ENCODE results near the gene HAUS1. TPM values are rescaled to one million over a fixed set of nuclear protein-coding genes. Genes with fewer than 3 reads are reported as not detected.

Gene HAUS1
- total RNA-seq, 4 donors from 2014 or later, result 16.2 to 36.0 (median 33.6) TPM

GRCh38 chr18:46134920-46135675 lies 30.9 kb downstream of the HAUS1 start:
- no peak for ATAC-seq
- Histone ChIP-seq H3K27me3 (no peaks in the 10 kb centered on the region), H3K36me3 (peaks cover 0 to 19% of the 10 kb centered on the region in 2 donors), H3K4me1 (no peaks in the 10 kb centered on the region), H3K4me3 (no peak overlapping the region), H3K27ac (no peak overlapping the region), H3K9me3 (no peaks in the 10 kb centered on the region)
- no peak for TF ChIP-seq CTCF (IDR thresholded peaks at IDR 0.05)
- no peak for TF ChIP-seq EP300 (IDR thresholded peaks at IDR 0.05)
- no peak for TF ChIP-seq POLR2AphosphoS5 (IDR thresholded peaks at IDR 0.05)
- TF ChIP-seq POLR2A (IDR thresholded peaks at IDR 0.05), result no peak
- WGBS, 2 donors (ENCODE audit: low coverage in 1 of 2), result 59 to 69% methylated on average over 5 to 8 of the region's 9 CpGs

DNA sequence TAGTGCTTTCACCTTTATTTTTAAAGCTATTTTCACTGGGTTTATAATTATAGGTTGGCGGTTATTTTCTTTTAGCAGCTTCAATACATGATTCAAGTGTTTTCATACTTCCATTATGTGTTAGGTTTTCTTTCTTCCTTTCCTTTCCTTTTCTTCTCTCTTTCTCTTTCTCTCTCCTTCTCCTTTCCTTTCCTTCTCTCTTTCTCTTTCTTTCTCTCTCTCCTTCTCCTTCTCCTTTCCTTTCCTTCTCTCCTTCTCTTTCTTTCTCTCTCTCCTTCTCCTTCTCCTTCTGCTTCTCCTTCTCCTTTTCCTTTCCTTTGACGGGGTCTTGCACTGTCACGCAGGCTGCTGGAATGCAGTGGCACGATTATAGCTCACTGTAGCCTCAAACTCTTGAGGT lies 36.0 kb downstream of the HAUS1 start:
- H3K27me3 ChIP-seq, result no peaks in the 10 kb centered on the region
- H3K27ac ChIP-seq, result no peak overlapping the region
- no peak for ATAC-seq
- no peak for TF ChIP-seq POLR2A (IDR thresholded peaks at IDR 0.05)
- no peak for TF ChIP-seq CTCF (IDR thresholded peaks at IDR 0.05)
- TF ChIP-seq POLR2AphosphoS5 (IDR thresholded peaks at IDR 0.05), result no peak
- no peak for TF ChIP-seq EP300 (IDR thresholded peaks at IDR 0.05)
- no peak overlapping the region for H3K4me3 ChIP-seq
- H3K36me3 ChIP-seq, result no peaks in the 10 kb centered on the region
- no peaks in the 10 kb centered on the region for H3K9me3 ChIP-seq
- WGBS, 2 donors (ENCODE audit: low coverage in 1 of 2), result 95 to 100% methylated on average over 1 to 4 of the region's 4 CpGs
- no peaks in the 10 kb centered on the region for H3K4me1 ChIP-seq

- no peak for TF ChIP-seq EP300 (IDR thresholded peaks at IDR 0.05)
- TF ChIP-seq CTCF (IDR thresholded peaks at IDR 0.05), result no peak
- TF ChIP-seq POLR2AphosphoS5 (IDR thresholded peaks at IDR 0.05), result no peak
- TF ChIP-seq POLR2A (IDR thresholded peaks at IDR 0.05), result no peak
- 90 to 100% methylated on average over 2 to 3 of the region's 4 CpGs for WGBS, 2 donors (ENCODE audit: low coverage in 1 of 2)
- no peaks in the 10 kb centered on the region for H3K9me3 ChIP-seq
- no peaks in the 10 kb centered on the region for H3K36me3 ChIP-seq
- ATAC-seq, result no peak
- no peak overlapping the region for H3K27ac ChIP-seq
- no peaks in the 10 kb centered on the region for H3K4me1 ChIP-seq
- H3K27me3 ChIP-seq, result no peaks in the 10 kb centered on the region
- H3K4me3 ChIP-seq, result no peak overlapping the region
Measured at GRCh38 chr18:46141199-46141598, 37.0 kb downstream of the HAUS1 start.

DNA sequence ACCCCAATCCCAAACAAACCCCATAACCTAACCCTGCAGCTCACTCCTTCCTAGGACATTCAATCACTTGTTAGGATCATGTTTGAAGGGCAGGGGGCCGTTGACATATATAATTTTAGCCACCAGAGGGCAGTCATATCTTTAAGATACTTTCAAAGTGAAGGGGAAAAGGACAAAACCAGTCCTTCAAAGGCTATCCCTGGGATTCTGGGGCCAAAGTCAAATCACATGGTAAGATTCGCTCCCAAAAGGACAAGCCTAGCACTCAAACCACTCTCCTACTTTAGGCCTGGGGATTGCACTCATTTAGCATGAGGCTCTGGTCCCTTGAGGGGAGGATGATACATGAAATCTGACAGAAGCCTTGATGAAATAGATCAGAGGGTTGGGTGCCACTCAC lies 44.6 kb downstream of the HAUS1 start:
- Histone ChIP-seq H3K36me3 (no peaks in the 10 kb centered on the region), H3K27ac (no peak overlapping the region), H3K4me1 (peaks cover 0 to 4% (median 0%) of the 10 kb centered on the region in 3 donors), H3K9me3 (no peaks in the 10 kb centered on the region), H3K27me3 (no peaks in the 10 kb centered on the region), H3K4me3 (no peak overlapping the region)
- no peak for TF ChIP-seq EP300 (IDR thresholded peaks at IDR 0.05)
- peak in 3 of 4 experiments; percentile 41 to 69 (median 55) for TF ChIP-seq CTCF (IDR thresholded peaks at IDR 0.05)
- TF ChIP-seq POLR2AphosphoS5 (IDR thresholded peaks at IDR 0.05), result no peak
- TF ChIP-seq POLR2A (IDR thresholded peaks at IDR 0.05), result no peak
- WGBS, 2 donors (ENCODE audit: low coverage in 1 of 2), result 6 to 25% methylated on average over 2 of the region's 2 CpGs
- ATAC-seq, result no peak

DNA sequence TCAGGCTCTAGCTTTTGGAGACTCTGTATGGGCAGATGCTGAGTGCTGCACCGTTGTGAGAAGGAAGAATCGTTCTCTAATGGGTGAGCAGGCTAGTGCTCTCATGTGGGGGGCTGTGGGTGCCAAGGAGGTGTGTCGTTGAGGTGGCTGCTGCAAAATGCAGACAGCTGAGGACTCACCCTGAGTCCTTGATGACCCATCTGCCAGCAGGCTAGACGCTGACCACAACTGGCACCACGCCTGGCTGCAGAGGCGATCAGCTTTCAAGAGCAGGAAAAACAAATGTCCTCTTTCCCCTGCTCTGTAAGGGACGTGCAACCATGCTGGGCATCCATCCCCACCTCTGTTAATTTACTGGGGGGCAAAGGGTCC lies 48.2 kb downstream of the HAUS1 start:
- no peak for TF ChIP-seq POLR2AphosphoS5 (IDR thresholded peaks at IDR 0.05)
- no peak for TF ChIP-seq CTCF (IDR thresholded peaks at IDR 0.05)
- TF ChIP-seq POLR2A (IDR thresholded peaks at IDR 0.05), result no peak
- no peak for TF ChIP-seq EP300 (IDR thresholded peaks at IDR 0.05)
- 64% methylated on average over 4 of the region's 7 CpGs; no CpG with 5 or more reads in 1 of the 2 donors for WGBS, 2 donors (ENCODE audit: low coverage in 1 of 2)
- H3K4me1 ChIP-seq, result peaks cover 0 to 4% (median 0%) of the 10 kb centered on the region in 3 donors
- peaks cover 0 to 4% of the 10 kb centered on the region in 2 donors for H3K36me3 ChIP-seq
- ATAC-seq, result no peak
- no peaks in the 10 kb centered on the region for H3K27me3 ChIP-seq
- H3K4me3 ChIP-seq, result no peak overlapping the region
- no peak overlapping the region for H3K27ac ChIP-seq
- no peaks in the 10 kb centered on the region for H3K9me3 ChIP-seq

All from gastroesophageal sphincter (tissue), 4 donors.